Measurements from ENCODE around the gene ZSCAN22.
"Not testable (repeated sequence)": the region's sequence is repeated elsewhere in the genome, so short reads cannot be mapped to it uniquely, and the experiment has no call there.

ZSCAN22 gene

GRCh38 chr19:58326914-58327726 lies at the start of gene ZSCAN22:
TSS of gene ZSCAN22 (plus strand) at chr19:58326994. CDS start at chr19:58334803, 7,809 bp downstream.
- intact Hi-C loops (cut with DNase I), result loop anchor here (2.0 kb wide), 2 partner anchors 22 to 54 kb away; partner anchors contain the start of genes ERVK3-1 and ZNF837
- peak; percentile 96 to 99 (median 98) for DNase-seq

GRCh38 chr19:58277197-58277596 lies 49.6 kb upstream of the ZSCAN22 start:
- intact Hi-C loops (cut with DNase I), result no loop called here

GRCh38 chr19:58277748-58278540 lies 48.9 kb upstream of the ZSCAN22 start:
- intact Hi-C loops (cut with DNase I), result no loop called here
- DNase-seq, result no peak

More at GRCh38 chr19:58277197-58277596, 49.6 kb upstream of the ZSCAN22 start:
- no peak for DNase-seq

DNA sequence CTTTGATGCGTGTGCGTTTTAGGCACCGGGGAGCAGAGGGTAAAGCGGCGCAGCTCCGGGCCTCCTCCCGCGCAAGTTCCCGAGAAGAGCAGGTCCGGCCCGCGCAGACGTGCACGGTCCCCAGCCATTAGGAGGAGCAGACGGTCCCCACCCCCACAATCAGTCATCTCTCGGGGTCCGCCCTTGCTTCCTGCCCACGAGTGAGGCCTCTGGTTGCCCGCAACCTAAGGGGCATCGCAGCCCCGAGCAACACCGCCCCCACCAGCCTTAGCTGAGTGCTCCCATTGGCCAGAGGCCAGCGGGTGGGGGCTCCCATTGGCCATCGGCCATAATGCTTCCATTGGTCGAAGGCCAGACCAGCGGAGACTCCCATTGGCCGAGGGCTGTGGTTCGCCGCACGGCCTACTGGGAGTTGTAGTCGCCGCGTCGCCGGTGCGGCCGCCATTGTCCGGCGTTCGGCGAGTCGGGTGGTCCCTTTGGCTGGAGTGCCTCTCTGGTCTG lies 48.2 kb upstream of the ZSCAN22 start, which contains the start of gene ZNF8:
Gene ZNF8, plus strand, starts transcription at position 415 of the 501 bp plus-strand sequence. CDS start 127 bp downstream, outside the sequence.
- DNase-seq, result peak; percentile 95 to 99 (median 97)
- intact Hi-C loops (cut with DNase I), result no loop called here

DNA sequence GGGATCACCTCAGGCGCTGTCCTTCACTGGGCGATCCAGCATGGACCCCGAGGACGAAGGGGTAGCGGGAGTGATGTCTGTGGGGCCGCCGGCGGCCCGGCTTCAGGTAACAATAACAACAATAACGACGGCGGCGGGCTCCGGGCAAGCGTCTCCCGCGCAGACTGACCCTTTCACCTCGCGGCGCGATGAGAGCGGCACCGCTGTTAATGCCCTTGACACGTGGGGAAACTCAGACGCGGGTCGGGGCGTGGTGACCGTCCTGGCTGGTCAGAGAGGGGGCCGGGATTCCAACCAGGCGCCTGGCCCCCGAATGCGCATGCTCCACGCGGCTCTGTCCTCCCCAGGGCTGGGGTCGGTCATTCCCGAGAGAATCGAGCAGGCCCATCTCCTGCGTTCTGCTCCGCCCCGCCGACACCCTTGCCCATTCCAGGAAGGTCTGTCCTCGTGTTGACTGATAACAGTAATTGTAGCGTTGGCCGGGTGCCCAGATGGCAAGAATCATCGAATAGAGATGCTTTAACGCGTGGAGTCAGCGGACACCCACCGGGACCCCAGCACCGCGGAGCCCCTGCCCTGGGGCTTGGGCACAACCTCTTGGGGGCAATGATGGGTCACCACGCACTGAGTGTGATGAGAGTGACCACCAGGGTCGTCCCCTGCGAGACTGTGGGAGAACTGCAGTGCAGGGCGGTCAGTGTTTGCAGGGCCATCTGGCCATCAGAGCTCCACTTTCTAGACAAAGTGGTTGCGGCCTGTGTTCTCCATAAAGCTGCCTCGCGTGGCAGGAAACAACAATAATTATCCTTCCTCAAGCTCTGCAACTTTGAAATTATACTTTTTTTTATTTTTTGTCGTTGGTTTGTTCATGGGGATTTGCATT lies 47.5 kb upstream of the ZSCAN22 start:
- intact Hi-C loops (cut with DNase I), result no loop called here

GRCh38 chr19:58279925-58280316 lies 46.9 kb upstream of the ZSCAN22 start:
- intact Hi-C loops (cut with DNase I), result no loop called here

More for the DNA sequence above, 47.5 kb upstream of the ZSCAN22 start:
- DNase-seq, result peak; percentile 27 to 83 (median 64)

DNA sequence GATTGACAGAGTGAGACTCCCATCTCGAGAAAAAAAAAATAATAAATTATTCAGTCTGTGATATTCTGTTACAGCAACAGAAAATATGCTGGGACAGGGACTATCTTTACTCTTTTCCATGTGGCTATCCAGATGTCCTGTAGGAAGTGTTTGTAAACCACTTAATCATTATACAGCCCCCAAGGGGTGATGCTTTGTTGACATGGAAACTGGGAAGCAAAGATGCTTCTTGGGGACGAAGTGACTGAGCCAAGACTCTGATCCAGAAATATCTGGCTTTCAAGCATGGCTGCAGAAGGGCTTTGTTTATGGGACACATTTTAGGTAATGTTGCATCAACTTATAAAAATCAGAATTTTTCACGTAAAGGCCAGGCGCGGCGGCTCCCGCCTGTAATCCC lies 42.6 kb upstream of the ZSCAN22 start:
- no peak for DNase-seq
- intact Hi-C loops (cut with DNase I), result no loop called here

More at GRCh38 chr19:58279925-58280316, 46.9 kb upstream of the ZSCAN22 start:
- DNase-seq, result no peak

DNA sequence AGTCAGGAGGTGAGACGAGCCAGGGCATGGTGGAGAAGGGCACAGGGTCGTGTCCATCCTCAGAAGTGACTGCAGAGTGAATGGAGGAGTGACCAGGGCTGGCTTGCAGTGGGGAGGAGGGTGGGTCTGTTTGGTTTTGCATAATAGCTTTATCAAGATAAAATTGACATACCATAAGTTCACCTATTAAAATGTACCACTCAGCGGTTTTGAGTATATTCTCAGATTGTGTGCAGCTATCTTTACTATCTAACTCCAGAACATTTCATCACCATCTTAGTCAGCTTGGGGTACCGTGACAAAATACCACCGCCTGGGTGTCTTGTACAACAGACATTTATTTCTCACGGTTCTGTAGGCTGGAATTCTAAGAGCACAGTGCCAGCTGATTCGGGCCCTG lies 34.9 kb upstream of the ZSCAN22 start:
- intact Hi-C loops (cut with DNase I), result no loop called here
- no peak for DNase-seq

- DNase-seq, result no peak
- intact Hi-C loops (cut with DNase I), result no loop called here
These were observed 31.9 kb upstream of the ZSCAN22 start for GRCh38 chr19:58294743-58295374.

DNA sequence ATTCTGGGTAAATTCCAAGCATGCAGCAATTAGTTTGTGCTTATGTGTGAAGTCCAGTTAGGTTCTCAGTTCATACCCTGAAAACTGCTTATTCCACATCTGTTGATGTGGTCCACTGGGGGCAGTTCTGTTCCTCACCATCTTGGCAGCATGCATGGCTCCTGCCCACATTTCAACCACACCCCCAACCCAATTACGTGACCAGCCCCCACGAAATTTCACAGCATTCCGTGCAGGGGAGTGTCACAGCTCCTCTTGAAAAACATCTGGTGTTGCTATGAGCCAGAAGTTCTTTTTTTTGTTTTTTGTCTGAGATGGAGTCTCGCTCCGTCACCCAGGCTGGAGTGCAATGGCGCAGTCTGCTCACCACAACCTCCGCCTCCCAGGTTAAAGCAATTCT lies 30.7 kb upstream of the ZSCAN22 start:
- DNase-seq, result no peak
- intact Hi-C loops (cut with DNase I), result no loop called here

GRCh38 chr19:58300620-58301019 lies 26.2 kb upstream of the ZSCAN22 start:
- DNase-seq, result no peak
- intact Hi-C loops (cut with DNase I), result loop anchor here (10.0 kb wide), 1 partner anchor 116 kb away; the partner anchor contains the start of gene ZNF274

DNA sequence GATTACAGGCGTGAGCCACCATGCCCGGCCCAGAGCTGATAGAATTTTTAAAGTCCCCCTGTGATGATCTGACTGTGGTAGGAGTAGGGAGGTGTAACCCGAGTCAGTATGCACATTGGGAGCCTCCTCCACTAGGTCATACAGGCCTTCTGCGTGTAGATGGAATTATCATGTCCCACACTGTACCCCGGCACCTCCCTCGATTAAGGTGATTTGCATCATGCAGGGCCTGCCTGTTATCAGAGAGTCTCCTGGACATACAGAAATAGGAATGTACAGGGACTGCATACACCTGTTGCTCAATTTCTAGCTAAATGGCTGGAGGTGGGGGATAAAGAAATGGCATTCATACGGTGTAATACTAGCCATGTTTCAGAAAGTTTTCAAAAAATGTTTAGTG lies 22.5 kb upstream of the ZSCAN22 start:
- intact Hi-C loops (cut with DNase I), result loop anchor here (2.0 to 10.0 kb wide), 2 partner anchors 23 to 119 kb away; partner anchors contain the start of genes ZNF274 and ZSCAN22
- DNase-seq, result no peak

GRCh38 chr19:58304748-58305064 lies 22.1 kb upstream of the ZSCAN22 start:
- intact Hi-C loops (cut with DNase I), result loop anchor here (2.0 to 10.0 kb wide), 2 partner anchors 22 to 120 kb away; partner anchors contain the start of genes ZNF274 and ZSCAN22
- no peak for DNase-seq

DNA sequence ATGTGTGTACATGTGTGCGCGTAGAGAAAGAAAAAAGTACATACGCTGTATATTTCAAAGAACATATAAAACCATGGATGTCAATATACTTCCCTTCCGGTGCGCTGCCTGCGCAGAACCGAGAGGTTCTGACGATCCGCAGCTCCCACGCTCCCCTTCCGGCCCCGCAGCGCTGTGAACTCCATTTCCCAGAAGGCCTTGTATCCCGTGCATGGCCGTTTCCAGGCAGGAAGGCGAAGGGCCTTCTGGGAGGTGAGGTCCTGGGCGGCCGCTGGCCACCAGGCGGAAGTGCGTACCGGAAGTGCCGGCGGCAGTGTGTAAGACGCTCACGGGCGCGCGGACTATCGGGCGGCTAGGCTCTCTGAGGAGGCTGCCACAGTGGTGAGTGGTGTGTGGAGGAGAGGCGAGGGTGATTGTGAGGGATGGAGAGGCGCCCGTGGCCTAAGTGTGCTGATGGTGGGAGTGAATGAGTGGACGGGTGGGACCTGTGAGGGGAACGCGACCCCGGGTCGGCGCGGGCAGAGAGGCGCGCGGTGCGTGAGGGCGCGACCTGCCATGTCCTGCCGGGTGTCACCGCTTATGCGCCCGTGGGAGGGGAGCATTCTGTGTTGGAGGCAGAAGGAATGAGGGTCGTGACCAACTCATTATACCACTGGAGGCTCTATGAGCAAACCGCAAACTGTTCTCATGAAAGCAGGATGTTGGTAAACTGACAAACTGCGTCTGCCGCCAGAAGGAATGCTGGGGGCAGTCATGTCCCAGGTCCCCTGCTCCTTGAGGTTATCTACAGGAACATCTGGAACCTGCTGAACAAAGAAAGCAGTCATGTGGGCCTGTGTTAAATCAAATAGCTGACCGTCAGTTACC lies 21.5 kb upstream of the ZSCAN22 start, which contains the start of gene ERVK3-1:
Gene ERVK3-1, plus strand, starts transcription at position 313 of the 867 bp plus-strand sequence. CDS start 6,792 bp downstream, outside the sequence.
- peak; percentile 93 to 99 (median 97) for DNase-seq
- intact Hi-C loops (cut with DNase I), result loop anchor here (2.0 to 10.0 kb wide), 2 partner anchors 22 to 120 kb away; partner anchors contain the start of genes ZNF274 and ZSCAN22

DNA sequence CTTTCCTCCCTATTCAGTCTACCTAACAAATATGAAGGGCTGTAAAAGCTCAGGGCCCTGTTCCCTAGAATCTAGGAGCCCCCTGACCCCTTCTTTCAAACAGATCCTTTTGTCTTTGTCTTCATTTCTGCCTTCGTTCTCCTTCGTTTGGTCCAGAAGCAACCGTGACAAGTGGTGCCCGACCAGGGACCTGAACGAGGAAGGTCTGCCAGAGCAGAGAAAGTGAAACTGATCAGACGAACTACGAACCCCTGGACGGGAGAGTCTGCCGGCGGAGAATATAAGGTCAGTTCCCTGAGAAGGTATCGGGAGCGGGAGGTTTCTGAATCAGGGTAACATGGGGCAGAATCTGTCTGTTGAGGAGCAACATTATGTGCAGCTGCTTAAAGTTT lies 20.9 kb upstream of the ZSCAN22 start:
- DNase-seq, result no peak
- intact Hi-C loops (cut with DNase I), result loop anchor here (2.0 to 10.0 kb wide), 2 partner anchors 21 to 121 kb away; partner anchors contain the start of genes ZNF274 and ZSCAN22

DNA sequence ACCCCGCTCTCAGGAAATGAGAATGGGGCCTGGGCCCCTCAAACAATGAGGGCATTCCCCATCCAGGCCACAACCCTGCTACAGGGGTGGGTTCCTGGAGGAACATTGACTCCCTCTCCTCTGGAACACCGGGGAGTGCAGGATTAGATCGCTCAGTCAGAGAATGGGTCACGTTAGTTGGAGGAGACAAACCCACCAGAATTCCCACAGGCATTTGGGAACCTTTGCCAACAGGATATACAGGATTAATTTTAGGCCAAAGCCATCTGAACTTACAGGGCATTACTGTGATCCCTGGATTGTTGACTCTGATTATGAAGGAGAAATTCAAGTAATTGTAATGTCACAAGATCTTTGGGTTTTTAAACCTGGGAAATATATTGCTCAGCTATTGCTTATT lies 19.1 kb upstream of the ZSCAN22 start:
- no peak for DNase-seq
- intact Hi-C loops (cut with DNase I), result loop anchor here (10.0 kb wide), 1 partner anchor 123 kb away; the partner anchor contains the start of gene ZNF274

DNA sequence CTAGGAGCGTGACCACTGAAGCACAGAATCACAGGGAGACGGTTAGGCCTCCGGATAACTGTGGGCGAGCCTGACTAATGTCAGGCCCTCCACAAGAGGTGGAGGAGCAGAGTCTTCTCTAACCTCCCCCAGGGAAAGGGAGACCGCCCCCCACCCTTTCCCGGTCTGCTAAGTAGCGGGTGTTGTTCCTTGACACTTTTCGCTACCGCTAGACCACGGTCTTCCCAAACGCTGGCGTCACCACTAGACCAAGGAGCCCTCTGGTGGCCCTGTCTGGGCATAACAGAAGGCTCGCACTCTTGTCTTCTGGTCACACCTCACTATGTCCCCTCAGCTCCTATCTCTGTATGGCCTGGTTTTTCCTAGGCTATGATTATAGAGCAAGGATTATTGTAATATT lies 16.1 kb upstream of the ZSCAN22 start:
- DNase-seq, result peak in 41 of 42 donors; percentile 28 to 82 (median 59)
- intact Hi-C loops (cut with DNase I), result not testable (repeated sequence)
